GM12878 (cell line): ENCODE measurements around the gene PROZ.

Experiments
- ATF3 ChIP-seq: IDR thresholded peaks from 2 replicates; pipeline ENCODE4 v1.6.1; 2011; ENCODE audit warnings: low read depth, mild to moderate bottlenecking, low read length, moderate library complexity, borderline replicate concordance; ENCODE audit errors: extremely low read depth
- CEBPB ChIP-seq, 2 experiments: fragments of 150-350 bp in 1 of 2; IDR thresholded peaks; 2 replicates each; pipeline ENCODE4 v1.6.1; 2012 to 2014; ENCODE audit warnings: low read depth in 2 of 2, low read length in 2 of 2, borderline replicate concordance in 1 of 2, inconsistent platforms in 1 of 2
- CTCF ChIP-seq, 3 experiments: IDR thresholded peaks in 2 of 3; conservative IDR thresholded peaks in 1 of 3; 2 replicates each; pipeline ENCODE4 v1.5.1; 2011; ENCODE audit warnings: low read depth in 3 of 3, low read length in 3 of 3, mild to moderate bottlenecking in 3 of 3, control low read depth in 2 of 3, moderate library complexity in 2 of 3, inconsistent platforms in 1 of 3, mixed read lengths in 1 of 3; ENCODE audit not compliant: control insufficient read depth in 2 of 3, insufficient read depth in 1 of 3; ENCODE audit errors: extremely low read depth in 1 of 3
- EZH2 ChIP-seq: IDR thresholded peaks from 2 replicates; pipeline ENCODE4 v1.6.1; 2012; ENCODE audit warnings: low read depth, mild to moderate bottlenecking, control low read depth, inconsistent platforms, low read length, borderline replicate concordance; ENCODE audit not compliant: control insufficient read depth
- IRF5 ChIP-seq: fragments of 450-650 bp; IDR thresholded peaks from 2 replicates; pipeline ENCODE4 v1.6.1; 2017; ENCODE audit warnings: borderline replicate concordance
- PBX3 ChIP-seq: IDR thresholded peaks from 2 replicates; pipeline ENCODE4 v1.6.1; 2011; ENCODE audit warnings: mild to moderate bottlenecking, low read depth, low read length, moderate library complexity; ENCODE audit not compliant: insufficient replicate concordance
- POLR2A ChIP-seq: IDR thresholded peaks from 2 replicates; pipeline ENCODE4 v1.6.1; 2011; ENCODE audit warnings: low read depth, mild to moderate bottlenecking, low read length
- RFX5 ChIP-seq: IDR thresholded peaks from 2 replicates; pipeline ENCODE4 v1.6.1; 2011; ENCODE audit warnings: low read depth, low read length, improper control_type of control experiment
- SIX5 ChIP-seq: IDR thresholded peaks from 2 replicates; pipeline ENCODE4 v1.6.1; 2011; ENCODE audit warnings: mild to moderate bottlenecking, low read depth, low read length, moderate library complexity; ENCODE audit not compliant: severe bottlenecking
- STAT3 ChIP-seq: IDR thresholded peaks from 2 replicates; pipeline ENCODE4 v1.6.1; 2011; ENCODE audit warnings: low read depth, low read length, improper control_type of control experiment
- SUPT20H ChIP-seq: IDR thresholded peaks from 2 replicates; pipeline ENCODE4 v1.6.1; 2011; ENCODE audit warnings: low read depth, mild to moderate bottlenecking, low read length, moderate library complexity, borderline replicate concordance; ENCODE audit not compliant: control insufficient read depth
- ZBTB4 ChIP-seq: fragments of 450-650 bp; formaldehyde crosslinking; IDR thresholded peaks from 2 replicates; pipeline ENCODE4 v1.4.0; 2022; ENCODE audit warnings: mild to moderate bottlenecking, moderate library complexity

GRCh38 chr13:113121183-113121927, 37.1 kb upstream of the PROZ start:
- TF ChIP-seq CEBPB (IDR thresholded peaks at IDR 0.05; ENCODE audit: borderline replicate concordance in 1 of 2, low read depth in 2 of 2, low read length in 2 of 2): no peak
- TF ChIP-seq SUPT20H: no peak
- no peak for TF ChIP-seq SIX5
- no peak for TF ChIP-seq PBX3
- no peak for TF ChIP-seq ATF3
- no peak for TF ChIP-seq CTCF (IDR thresholded peaks at IDR 0.05 in 2 of 3, conservative IDR thresholded peaks at IDR 0.05 in 1 of 3; ENCODE audit: control insufficient read depth in 2 of 3, extremely low read depth in 1 of 3, insufficient read depth in 1 of 3, low read depth in 3 of 3, low read length in 3 of 3)
- no peak for TF ChIP-seq EZH2
- no peak for TF ChIP-seq POLR2A
- TF ChIP-seq ZBTB4 (CRISPR knock-in tag): no peak
- TF ChIP-seq IRF5: no peak
- no peak for TF ChIP-seq STAT3
- TF ChIP-seq RFX5: no peak
